SH-SY5Y (cell line): Measurements from ENCODE around the gene KCNK10.

Source experiments
- GATA2 ChIP-seq: IDR thresholded peaks from 2 replicates; pipeline ENCODE4 v1.6.1; 2011; ENCODE audit warnings: mild to moderate bottlenecking, low read depth, low read length
- GATA3 ChIP-seq: IDR thresholded peaks from 2 replicates; pipeline ENCODE4 v1.6.1; 2011; ENCODE audit warnings: low read depth, mild to moderate bottlenecking, low read length, moderate library complexity

The KCNK10 gene

DNA sequence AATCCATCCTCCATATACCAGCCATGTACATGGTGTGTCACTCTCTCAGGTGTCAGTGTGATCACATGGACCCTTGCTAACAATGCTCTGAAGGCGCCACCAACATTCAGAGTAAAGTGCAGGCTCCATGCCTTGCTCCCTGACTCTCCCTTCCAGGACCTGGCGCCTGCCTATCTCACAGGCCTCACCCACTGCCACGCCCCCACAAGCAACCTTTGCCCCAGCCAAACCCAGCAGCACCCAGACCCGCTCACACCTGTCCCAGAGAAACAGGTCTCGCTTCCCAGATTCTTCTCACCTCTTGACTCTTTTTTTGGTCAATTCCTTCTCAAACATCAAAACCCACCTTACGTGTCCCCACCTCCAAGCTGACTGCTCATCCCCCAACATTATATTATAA lies 52.3 kb downstream of the KCNK10 start:
- TF ChIP-seq GATA3 (no peak), GATA2 (no peak)

DNA sequence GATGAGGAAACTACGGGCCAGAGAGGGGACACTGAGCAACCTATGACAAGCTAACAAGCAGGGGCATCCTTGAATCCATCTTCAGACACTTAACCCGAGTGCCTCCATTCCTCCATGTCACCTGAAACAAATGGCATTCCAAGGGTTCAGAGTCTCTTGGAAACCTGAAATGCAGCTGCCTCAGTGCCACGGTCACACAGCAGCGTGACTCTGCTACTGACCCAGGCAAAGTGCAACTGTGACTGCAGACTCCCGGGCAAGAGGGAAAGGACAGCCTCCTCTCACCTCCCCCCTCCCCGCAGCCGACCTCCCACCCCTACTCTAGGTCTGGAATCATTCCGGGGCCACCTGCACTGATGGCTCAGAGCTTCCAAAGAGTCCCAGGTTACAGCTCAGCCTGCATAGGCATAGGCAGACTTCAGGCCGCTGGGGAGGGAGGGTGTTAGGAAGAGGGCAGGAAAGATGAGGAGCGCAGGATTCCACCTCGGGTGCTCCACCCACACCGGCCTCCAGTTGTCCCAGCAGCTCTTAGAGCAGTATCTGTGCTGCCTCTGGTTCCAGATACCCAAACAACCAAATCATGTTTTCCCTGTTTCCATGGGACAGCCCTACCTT lies 53.2 kb downstream of the KCNK10 start:
- TF ChIP-seq GATA3 (no peak), GATA2 (no peak)

DNA sequence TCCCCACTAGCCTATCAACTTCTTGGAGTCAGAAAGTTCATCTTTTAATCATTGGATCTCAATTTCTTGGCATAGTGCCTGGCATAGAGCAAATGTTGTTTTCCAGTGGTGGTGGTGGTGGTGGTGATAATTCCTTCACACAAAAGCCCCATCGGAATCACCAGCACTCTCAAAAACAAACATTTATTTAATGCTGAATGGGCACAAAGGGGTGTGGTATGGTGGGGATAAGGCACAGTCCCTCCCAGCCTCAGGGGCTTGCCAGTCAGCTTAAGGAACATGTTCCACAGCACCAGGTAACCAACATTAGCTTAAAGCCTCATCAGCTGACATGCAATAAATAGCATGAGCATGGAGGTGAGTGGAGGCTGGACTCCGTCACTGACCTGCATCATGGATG lies 56.6 kb downstream of the KCNK10 start:
- no peak for TF ChIP-seq GATA3
- TF ChIP-seq GATA2 = no peak

DNA sequence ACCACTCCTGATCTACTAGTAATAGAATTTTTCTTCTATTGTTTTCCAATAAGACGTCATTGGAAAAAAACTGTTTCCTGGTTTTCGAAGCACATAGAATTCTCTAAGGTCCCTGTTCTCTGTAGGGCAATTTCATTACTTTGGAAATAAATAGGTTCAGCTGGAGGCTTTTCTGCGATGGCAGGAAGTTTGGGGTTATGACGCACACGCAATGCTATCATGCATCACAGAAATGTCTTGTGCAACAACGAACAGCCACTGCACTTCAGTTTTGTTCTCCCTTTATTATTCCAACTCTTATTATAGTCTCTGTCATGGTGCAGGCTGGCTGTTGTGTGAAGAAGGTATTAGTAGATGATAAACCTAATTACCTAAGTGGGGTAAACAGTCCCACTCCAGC lies 59.0 kb downstream of the KCNK10 start:
- TF ChIP-seq GATA2 = no peak
- TF ChIP-seq GATA3 = no peak

DNA sequence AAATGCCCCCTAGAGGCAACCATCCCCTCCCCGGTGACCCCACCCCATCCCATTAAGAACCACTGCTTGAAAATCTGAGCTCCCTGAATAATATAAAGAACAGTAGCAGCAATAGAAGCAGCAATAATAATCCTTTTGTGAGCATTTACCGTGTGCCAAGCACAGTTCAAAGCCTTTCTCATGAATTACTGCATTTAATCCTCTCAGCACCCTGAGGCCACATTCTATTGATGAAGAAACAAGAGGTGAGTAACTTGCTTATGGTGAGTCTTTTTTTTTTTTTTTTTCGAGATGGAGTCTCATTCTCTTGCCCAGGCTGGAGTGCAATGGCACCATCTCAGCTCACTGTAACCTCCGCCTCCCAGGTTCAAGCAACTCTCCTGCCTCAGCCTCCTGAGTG lies 65.0 kb downstream of the KCNK10 start:
- TF ChIP-seq GATA2 (no peak), GATA3 (no peak)

DNA sequence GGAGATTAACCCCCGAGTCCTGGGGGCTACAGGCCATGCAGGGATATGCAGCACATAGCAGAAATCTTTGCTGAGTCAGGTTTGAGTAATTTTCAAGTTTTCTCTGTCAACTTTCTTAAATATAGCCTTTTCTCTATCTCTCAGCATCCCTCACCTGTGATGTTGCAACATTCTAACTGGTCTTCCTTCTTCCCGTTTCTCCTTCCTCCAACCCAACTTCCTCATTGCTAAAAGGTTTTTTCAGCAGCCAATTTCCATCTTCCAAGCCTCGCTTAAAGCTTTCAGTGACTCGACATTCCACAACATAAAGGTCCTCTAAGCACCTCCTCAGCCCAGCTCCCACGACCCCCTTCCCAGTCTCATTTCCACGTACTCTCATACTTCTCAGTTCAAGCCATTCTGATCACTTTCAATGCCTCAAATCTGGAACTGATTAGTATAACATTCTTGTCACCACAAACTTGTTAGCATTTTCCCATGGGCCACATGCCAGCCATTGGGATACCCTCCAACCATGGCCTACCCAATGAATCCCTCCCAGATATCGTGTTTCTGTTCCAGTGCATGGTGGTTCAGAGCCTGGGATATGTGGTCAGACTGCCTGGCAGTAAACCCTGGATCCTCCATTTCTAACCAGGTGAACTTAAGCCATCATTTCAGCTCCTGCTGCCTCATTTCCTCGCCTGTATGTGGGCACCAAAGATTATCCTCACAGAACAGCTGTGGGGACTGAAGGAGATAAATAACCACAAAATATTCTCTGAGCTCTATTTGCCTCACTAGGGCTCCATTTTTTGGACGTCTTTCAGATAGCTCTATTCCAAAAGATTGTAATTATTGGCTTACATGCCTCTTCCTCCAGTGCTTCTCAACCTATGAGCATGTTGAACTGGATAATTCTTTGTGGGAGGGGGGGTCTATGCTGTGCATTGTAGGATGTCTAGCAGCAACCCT lies 65.8 kb downstream of the KCNK10 start:
- TF ChIP-seq GATA2 (no peak), GATA3 (no peak)

DNA sequence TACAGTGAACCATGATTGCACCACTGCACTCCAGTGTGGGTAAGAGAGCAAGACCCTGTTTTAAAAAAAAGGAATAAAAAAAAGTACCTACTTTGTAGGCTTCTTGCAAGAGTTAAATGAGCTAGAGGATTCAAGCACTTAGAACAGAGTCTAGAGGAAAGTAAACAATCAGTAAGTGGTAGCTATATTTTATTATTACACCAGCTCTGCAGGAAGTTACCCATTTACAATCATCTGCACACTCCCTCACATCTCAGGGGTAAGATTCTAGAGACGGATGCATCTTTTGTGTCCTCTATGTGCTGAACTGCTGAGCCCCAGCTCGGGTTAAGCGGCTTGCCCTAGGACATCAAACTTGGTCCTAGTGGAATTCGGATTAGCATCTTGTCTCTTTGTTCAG lies 67.3 kb downstream of the KCNK10 start:
- TF ChIP-seq GATA2 (no peak), GATA3 (no peak)

DNA sequence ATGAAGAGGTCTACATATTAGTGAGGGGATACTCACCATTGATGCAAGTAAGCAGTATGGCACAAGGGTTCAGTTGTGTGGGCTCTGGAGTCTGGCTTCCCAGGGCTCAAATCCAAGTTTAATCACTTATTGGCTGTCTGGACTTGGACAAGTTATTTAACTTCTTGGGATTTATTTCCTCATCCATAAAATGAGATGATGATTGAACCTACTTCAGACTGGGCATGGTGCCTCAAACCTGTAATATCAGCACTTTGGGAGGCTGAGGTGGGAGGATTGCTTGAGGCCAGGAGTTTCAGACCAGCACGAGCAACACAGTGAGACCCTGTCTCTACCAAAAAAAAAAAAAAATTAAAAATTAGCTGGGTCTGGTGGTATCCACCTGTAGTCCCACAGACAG lies 67.9 kb downstream of the KCNK10 start:
- TF ChIP-seq GATA3 = no peak
- TF ChIP-seq GATA2 = no peak

DNA sequence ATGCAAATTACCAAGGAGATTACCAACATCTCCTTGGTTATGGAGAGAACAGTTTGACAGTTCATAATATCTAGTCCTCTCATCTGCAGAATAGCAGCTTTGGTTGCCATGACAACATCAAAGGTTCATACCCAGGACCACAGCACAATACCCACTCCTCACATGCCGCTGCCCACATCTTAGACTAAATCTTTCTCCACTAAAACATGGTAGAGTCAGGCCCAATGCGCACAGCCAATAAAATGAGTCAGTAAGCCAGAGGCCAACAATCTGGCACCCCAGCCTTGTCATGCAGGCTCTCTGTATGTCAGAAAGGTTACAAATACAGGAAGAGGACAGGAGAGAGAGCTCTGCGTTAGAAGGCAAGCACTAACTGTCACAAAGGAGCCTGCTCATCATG lies 70.6 kb downstream of the KCNK10 start:
- no peak for TF ChIP-seq GATA3
- no peak for TF ChIP-seq GATA2

DNA sequence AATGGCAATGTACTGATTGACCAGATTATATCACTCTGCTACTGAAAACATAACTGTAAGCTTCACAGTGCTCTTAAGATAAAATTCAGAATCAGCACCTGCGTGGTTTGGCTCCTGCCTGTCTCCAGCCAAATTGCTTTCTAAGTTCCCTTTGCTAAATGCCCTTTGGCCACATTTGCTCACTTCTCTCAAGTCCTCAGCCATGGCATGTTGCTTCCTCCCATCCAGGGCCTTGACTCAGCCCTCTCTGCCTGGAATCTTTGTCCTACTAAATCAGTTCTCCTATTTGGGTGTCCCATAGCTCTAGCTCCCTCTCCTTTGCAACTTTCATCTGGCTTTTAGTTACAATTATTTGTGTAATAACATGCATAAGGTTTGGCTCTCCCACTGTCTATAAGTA lies 71.4 kb downstream of the KCNK10 start:
- TF ChIP-seq GATA3 (no peak), GATA2 (no peak)

DNA sequence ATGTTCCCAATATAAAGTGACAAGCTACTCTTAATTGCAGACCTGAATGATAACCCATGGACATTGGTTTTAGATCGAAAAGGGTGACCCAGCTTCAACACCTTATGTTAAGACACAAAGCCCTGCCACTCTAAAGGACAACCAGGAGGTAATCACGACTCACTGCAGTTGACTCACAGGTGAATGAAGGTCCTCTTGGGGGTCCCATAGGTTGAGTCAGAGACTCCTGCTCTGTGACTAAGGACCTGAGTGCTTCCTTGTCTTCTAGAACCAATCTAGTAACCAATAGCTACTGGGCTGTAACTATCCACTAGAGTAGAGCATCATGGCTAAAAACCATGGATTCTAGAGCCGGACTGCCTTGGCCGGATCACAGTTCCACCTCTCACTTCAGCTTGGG lies 73.8 kb downstream of the KCNK10 start:
- TF ChIP-seq GATA2 (no peak), GATA3 (no peak)

DNA sequence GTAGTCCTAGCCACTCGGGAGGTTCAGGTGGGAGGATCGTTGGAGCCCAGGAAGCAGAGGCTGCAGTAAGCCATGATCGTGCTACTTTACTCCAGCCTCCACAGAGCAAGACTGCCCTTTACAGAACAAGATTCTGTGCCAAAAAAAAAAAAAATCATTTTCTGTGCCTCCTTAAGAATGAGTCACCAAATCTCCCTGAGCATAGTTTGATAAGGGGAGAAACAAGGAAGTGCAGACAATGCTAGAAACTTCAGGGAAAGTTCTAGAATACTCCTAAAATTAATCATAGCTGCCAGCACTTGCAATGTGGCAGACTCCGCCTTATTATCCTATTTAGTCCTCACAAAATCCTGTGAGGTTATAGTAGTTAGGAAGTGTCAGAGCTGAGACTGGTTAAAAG lies 74.5 kb downstream of the KCNK10 start:
- TF ChIP-seq GATA3 (no peak), GATA2 (no peak)

DNA sequence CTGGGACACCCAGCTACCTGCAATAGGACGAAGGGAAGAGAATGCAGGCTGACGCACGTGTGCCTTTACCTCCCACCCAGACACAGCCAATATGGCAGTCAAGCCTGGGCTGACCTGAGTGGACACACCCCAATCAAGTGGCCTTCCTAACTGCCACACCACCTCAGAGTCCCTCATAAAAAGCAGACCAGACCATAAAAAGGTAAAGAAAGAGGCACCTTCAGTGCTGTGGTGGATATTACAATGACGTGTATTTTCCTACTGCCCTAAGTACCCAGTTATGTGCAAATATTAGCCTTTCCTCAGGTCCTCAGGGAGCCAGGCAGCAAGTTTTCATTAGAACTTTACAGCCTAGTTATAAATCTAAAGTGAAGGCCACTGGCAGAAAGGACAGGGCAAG lies 75.8 kb downstream of the KCNK10 start:
- TF ChIP-seq GATA3 (no peak), GATA2 (no peak)

DNA sequence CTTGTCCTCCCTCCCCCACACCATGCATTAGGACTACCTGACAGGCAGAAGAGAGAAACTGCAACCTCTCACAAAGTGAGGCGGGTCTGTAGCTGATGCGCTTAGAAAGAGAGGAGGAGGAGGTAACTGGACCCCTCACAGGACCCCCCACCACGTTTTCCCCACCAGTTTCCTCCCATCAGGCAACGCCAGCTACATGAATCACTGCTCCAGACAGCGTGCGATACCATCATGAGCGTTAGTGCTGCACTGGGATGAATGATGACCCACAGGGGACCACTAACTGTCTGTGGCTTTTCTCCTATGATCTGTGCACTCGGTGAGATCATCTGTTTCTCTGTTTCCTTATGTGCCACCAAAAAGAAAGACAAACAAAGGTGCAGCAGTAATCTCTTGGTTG lies 77.7 kb downstream of the KCNK10 start:
- peak; percentile 66 for TF ChIP-seq GATA2
- no peak for TF ChIP-seq GATA3

DNA sequence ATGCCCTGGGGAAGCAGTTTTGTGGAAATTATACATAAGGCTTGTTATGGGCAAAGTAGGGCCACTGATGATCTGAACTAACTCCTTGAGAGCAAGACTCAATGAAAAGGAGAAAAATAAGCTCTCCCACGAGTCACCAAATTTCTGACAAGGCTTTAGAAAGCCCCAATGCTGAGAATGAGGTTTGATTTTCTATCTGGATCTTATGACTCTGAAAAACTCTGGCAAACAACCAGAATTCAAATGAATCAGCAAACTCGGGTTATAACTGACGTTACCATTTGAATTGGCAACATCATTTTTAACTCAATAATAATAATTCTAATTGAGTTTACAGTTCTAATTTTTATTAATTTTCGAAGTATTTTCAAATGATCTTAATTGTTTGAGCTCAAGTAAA lies 79.1 kb downstream of the KCNK10 start:
- TF ChIP-seq GATA2 = no peak
- TF ChIP-seq GATA3 = no peak

DNA sequence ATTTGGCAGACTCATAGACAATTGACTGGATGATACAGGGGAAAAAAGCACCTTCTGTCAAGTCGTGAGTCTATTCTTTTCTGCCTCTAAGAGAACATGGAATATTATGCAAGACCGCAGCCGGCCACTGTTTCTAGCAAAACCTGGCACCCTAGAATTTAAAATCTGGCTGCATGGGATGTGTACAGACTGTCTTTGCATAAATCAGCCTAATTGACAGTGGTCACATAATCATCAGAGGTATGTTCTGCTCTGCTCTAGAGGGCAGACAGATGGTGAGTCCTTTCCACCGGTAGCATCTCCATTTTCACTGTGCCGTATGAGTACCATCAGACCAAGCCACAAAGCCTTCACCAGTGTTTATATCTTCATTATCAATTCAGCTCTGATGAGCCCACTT lies 80.6 kb downstream of the KCNK10 start:
- TF ChIP-seq GATA2 (no peak), GATA3 (no peak)
